ENCODE data around the gene AUH.

AUH gene

DNA sequence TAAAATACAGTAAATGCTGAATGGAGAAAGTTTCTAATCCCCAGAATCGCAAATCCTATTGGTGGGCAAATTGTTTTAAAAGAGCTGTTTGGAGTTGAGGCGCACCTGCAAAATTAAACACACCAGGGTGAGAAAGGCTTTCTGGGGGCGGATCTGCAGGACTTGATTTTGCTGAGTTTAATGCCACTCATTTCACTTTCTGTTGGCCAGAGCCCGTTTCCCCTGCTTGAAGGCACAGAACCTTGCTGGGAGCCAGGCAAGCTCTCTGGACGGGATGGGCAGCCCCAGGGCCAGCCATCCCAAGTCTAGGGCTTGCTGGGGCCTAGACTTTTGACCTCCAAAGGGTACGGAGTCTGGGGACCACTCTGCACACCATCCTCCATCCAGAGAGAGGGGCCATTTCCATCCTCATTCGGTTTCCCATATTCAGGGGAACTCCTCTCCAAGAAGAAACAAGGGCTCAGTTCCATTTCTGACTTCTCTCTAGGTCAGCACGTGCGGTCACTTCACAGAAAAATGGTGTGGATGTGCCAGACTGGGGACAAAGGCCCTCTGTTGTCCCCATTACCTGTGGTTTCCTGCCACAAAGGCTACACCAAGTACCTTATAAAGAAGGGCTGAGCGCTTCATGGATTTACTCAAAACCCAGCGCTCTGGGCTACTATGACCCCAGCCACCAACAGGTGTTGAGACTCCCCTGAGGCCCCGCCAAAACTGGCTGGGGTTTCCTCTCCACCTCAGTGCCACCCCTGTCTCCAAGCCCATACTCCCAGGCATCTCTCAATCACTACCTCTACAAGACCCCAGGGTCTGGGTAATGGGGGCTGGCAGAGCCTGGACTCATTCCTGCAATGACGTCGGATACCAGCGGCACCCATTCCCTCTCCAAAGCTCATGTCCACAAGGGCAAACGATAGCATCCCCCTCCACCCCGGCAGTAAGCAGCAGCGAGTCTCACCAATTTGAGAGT lies 170.0 kb downstream of the AUH start:
- peaks cover 44% of the 10 kb centered on the region for H3K27me3 ChIP-seq (ENCODE audit: insufficient read depth, low read length)
- H3K27ac ChIP-seq (ENCODE audit: low read length): no peak overlapping the region
- no peak overlapping the region for H3K9ac ChIP-seq (ENCODE audit: low read depth, low read length)
- no peaks in the 10 kb centered on the region for H3K36me3 ChIP-seq (ENCODE audit: insufficient read depth, low read depth, low read length)
- no peaks in the 10 kb centered on the region for H3K9me3 ChIP-seq (ENCODE audit: insufficient read depth, low read depth, low read length)
- peaks cover 4% of the 10 kb centered on the region; the same call in 1 of the 2 replicates for H3K4me1 ChIP-seq (ENCODE audit: insufficient read depth, low read length)
- H3K4me3 ChIP-seq (ENCODE audit: low read length): no peak overlapping the region

DNA sequence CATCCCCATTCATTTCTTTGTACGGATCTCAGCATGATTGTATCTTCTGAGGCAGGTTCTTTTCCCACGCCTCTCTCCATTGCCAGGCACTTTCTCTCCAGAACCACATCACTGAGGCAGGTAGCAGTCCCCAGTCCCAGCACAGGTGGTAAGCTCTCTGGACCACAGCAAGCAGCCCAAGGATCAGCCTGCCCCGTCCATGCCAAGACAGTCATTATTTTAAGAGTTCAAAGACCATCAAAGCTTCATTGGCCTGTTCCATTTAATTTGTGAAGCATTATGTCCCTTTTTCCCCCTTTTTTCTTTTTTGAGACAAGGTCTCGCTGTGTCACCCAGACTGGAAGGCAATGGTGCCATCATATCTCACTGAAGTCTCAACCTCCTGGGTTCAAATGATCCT lies 171.7 kb downstream of the AUH start:
- no peaks in the 10 kb centered on the region for H3K36me3 ChIP-seq (ENCODE audit: insufficient read depth, low read depth, low read length)
- H3K27ac ChIP-seq (ENCODE audit: low read length): no peak overlapping the region
- no peak overlapping the region for H3K9ac ChIP-seq (ENCODE audit: low read depth, low read length)
- H3K4me1 ChIP-seq (ENCODE audit: insufficient read depth, low read length): peaks cover 4% of the 10 kb centered on the region; the same call in 1 of the 2 replicates
- peaks cover 36% of the 10 kb centered on the region for H3K27me3 ChIP-seq (ENCODE audit: insufficient read depth, low read length)
- no peak overlapping the region for H3K4me3 ChIP-seq (ENCODE audit: low read length)
- no peaks in the 10 kb centered on the region for H3K9me3 ChIP-seq (ENCODE audit: insufficient read depth, low read depth, low read length)

DNA sequence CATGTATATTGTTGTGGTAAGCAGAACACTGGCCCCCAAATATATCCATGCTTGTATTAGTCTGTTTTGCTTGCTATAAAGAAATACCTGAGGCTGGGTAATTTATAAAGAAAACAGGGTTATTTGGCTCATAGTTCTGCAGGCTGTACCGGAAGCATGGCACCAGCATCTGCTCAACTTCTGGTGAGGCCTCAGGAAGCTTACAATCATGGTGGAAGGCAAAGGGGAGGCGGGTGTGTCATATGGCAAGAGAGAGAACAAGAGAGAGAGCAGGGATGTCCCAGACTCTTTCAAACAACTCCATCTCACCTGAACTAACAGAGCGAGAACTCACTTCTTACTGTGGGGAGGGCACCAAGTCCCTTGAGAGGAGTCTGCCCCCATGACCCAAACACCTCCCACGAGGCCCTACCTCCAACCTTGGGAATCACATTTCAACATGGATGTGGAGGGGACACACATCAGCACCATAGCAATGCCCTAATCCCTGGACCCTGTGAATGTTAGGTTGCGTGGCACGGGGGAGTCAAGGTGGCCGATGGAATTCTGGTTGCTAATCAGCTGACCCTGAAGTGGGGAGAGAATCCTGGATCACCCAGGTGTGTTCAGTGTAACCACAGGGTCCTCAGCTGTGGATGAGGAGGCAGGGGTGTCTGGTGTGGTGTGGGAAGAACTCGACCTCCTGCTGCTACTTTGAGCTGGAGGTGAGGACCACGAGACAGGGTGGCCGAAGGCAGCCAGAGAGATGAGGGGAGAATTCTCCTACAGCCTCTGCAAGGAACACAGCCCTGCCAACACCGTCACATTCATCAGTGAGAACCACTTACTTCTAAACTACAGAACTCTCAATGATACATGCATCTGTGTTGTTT lies 172.8 kb downstream of the AUH start:
- Histone ChIP-seq H3K9ac (ENCODE audit: low read depth, low read length) (no peak overlapping the region), H3K4me1 (ENCODE audit: insufficient read depth, low read length) (peaks cover 4% of the 10 kb centered on the region; the same call in 1 of the 2 replicates), H3K27me3 (ENCODE audit: insufficient read depth, low read length) (peaks cover 25% of the 10 kb centered on the region), H3K9me3 (ENCODE audit: insufficient read depth, low read depth, low read length) (no peaks in the 10 kb centered on the region), H3K27ac (ENCODE audit: low read length) (no peak overlapping the region), H3K36me3 (ENCODE audit: insufficient read depth, low read depth, low read length) (no peaks in the 10 kb centered on the region), H3K4me3 (ENCODE audit: low read length) (no peak overlapping the region)

DNA sequence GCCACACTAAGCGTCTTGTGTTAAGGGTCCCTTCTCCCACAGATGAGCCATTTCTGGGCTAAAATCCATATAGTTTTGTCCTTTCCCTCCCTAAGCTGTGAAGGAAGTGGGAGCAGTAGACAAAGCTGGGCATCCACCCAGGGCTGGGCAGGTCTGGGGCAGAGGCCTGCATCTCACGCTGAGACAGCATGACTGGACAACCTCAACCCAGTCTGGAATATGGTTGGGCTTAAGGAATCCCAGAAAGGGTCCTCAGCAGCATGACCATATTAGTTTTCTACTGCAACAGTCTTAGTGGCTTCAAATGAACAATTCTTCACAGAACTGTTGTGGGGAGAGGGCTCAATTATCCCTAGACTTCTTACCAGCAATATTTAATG lies 173.8 kb downstream of the AUH start:
- Histone ChIP-seq H3K9ac (ENCODE audit: low read depth, low read length) (no peak overlapping the region), H3K36me3 (ENCODE audit: insufficient read depth, low read depth, low read length) (no peaks in the 10 kb centered on the region), H3K4me3 (ENCODE audit: low read length) (no peak overlapping the region), H3K9me3 (ENCODE audit: insufficient read depth, low read depth, low read length) (no peaks in the 10 kb centered on the region), H3K4me1 (ENCODE audit: insufficient read depth, low read length) (peaks cover 4% of the 10 kb centered on the region; the same call in 1 of the 2 replicates), H3K27ac (ENCODE audit: low read length) (no peak overlapping the region), H3K27me3 (ENCODE audit: insufficient read depth, low read length) (peaks cover 15% of the 10 kb centered on the region)

DNA sequence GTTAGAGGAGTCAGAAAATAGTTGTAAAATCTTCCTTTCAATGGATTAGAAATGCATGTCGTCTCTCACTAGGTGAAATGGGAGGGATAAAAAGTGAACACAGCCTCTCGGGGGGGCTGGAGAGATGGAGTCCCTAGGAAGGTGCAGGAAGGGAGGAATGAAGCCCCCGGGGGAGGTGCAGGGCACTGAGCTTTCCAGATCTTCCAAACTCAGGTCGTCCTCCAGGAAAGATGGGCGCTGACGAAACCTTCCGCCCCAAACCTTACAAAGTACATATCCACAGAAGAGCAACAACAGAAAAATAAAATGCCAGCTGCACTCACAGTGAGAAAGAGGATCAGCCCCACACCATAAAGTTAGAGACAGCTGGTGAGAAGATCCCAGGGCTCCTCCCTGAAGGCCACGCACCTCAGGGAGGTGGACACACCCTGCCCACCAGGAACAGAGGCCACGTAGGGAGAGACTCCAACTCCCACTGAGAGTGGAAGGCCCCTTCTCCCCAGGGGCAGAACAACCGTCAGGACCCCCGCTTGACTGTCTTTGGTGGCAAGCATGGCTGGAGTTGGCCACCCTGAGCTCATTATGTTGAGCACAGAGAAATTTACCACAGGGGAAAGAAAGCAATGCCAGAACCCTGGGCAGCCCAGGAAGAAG lies 174.3 kb downstream of the AUH start:
- H3K9me3 ChIP-seq (ENCODE audit: insufficient read depth, low read depth, low read length): no peaks in the 10 kb centered on the region
- H3K36me3 ChIP-seq (ENCODE audit: insufficient read depth, low read depth, low read length): no peaks in the 10 kb centered on the region
- H3K4me3 ChIP-seq (ENCODE audit: low read length): no peak overlapping the region
- H3K27me3 ChIP-seq (ENCODE audit: insufficient read depth, low read length): peaks cover 10% of the 10 kb centered on the region
- no peak overlapping the region for H3K27ac ChIP-seq (ENCODE audit: low read length)
- H3K4me1 ChIP-seq (ENCODE audit: insufficient read depth, low read length): peaks cover 3% of the 10 kb centered on the region; the same call in 1 of the 2 replicates
- H3K9ac ChIP-seq (ENCODE audit: low read depth, low read length): no peak overlapping the region

DNA sequence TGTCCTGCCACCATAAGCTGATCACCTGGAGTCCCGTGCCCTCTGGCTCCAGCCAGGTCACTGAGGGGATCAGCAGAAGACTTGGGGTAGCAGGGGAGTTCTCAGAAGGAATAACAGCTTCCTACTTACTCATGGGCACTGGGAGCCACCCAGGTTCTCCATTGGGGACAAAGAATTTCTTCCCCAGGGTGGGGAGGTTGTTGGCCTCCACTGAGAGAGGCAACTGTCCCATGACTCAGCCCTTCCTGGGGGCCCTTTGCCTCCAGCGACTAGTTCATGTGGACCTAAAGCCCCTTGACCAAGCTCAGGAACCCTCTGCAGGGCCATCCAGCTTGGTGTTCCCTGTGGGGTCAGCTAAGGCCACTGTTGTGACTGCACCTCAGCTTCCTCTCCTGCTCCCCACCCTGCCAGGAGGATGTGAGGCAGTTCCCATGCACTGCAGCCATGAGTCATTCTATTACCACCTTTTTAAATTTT lies 175.0 kb downstream of the AUH start:
- no peak overlapping the region for H3K9ac ChIP-seq (ENCODE audit: low read depth, low read length)
- no peaks in the 10 kb centered on the region for H3K9me3 ChIP-seq (ENCODE audit: insufficient read depth, low read depth, low read length)
- no peaks in the 10 kb centered on the region for H3K36me3 ChIP-seq (ENCODE audit: insufficient read depth, low read depth, low read length)
- H3K4me1 ChIP-seq (ENCODE audit: insufficient read depth, low read length): no peaks in the 10 kb centered on the region
- H3K27me3 ChIP-seq (ENCODE audit: insufficient read depth, low read length): peaks cover 2% of the 10 kb centered on the region
- H3K27ac ChIP-seq (ENCODE audit: low read length): no peak overlapping the region
- no peak overlapping the region for H3K4me3 ChIP-seq (ENCODE audit: low read length)

DNA sequence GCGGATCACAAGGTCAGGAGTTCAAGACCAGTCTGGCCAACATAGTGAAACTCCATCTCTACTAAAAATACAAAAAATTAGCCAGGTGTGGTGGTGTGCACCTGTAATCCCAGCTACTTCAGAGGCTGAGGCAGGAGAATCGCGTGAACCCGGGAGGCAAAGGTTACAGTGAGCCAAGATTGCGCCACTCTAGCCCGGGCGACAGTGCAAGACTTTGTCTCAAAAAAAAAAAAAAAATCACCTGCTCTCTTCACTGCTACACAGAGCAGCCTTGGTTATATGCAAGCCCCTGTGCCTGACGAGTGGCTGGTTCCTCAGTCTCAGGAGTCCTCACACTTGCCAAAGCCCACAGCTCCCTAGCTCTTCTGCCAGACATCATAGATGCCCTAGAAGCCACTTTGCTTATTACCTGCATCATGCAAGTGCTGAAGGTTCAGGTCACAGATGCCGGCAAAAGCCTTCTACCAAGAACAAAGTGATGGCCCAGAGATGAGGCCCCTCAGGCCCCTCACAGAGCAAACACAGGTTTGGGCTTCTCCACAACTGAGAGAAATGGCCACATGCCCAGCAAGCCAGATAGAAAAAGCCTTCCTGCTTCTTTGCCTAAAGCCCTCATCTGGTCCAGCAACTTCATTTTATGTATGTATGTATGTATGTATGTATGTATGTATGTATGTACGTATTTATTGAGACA lies 176.4 kb downstream of the AUH start:
- Histone ChIP-seq H3K27ac (ENCODE audit: low read length) (no peak overlapping the region), H3K4me1 (ENCODE audit: insufficient read depth, low read length) (no peaks in the 10 kb centered on the region)

DNA sequence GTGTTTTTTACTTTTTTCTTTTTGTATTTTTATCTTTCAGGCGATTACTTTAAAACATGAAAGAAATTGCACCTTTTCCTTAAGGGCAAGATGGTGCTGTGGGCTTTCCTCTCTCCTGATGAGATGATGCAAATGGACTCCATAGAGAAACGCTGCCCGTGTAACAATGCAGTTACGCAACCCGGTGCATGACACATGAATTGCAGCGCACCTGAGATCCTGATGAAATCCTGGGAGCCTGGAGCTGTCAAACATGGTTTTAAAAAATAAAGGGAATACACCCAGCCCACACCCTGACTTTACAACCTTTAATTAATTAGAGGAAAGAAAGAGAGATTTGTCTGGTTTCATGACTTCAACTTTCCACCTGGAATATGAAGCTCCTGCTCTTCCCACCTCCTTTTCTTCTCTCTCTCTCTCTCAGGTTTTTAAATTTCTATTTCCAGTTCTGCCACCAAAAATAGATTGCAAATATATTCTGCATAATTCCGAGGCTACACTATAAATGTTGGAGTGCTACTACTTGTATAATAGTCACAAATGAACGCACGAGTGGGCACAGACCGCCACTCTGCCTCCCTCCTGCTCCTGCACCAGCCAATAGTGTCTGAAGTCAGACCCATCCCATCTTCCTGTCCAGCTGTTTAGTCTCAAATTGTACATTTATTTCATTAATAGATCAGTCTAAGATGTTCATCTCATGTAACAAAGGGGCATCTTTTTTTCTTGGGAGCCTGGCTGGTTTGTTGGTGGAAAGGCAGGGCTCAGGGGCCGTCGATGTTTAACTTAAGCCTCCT lies 179.1 kb downstream of the AUH start:
- Histone ChIP-seq H3K27ac (ENCODE audit: low read length) (no peak overlapping the region), H3K27me3 (ENCODE audit: insufficient read depth, low read length) (no peaks in the 10 kb centered on the region), H3K9me3 (ENCODE audit: insufficient read depth, low read depth, low read length) (no peaks in the 10 kb centered on the region), H3K4me3 (ENCODE audit: low read length) (no peak overlapping the region), H3K36me3 (ENCODE audit: insufficient read depth, low read depth, low read length) (no peaks in the 10 kb centered on the region), H3K9ac (ENCODE audit: low read depth, low read length) (no peak overlapping the region), H3K4me1 (ENCODE audit: insufficient read depth, low read length) (no peaks in the 10 kb centered on the region)

More for the DNA sequence above, 176.4 kb downstream of the AUH start:
- Histone ChIP-seq H3K27me3 (ENCODE audit: insufficient read depth, low read length) (no peaks in the 10 kb centered on the region), H3K9ac (ENCODE audit: low read depth, low read length) (no peak overlapping the region), H3K9me3 (ENCODE audit: insufficient read depth, low read depth, low read length) (no peaks in the 10 kb centered on the region), H3K36me3 (ENCODE audit: insufficient read depth, low read depth, low read length) (no peaks in the 10 kb centered on the region), H3K4me3 (ENCODE audit: low read length) (no peak overlapping the region)

DNA sequence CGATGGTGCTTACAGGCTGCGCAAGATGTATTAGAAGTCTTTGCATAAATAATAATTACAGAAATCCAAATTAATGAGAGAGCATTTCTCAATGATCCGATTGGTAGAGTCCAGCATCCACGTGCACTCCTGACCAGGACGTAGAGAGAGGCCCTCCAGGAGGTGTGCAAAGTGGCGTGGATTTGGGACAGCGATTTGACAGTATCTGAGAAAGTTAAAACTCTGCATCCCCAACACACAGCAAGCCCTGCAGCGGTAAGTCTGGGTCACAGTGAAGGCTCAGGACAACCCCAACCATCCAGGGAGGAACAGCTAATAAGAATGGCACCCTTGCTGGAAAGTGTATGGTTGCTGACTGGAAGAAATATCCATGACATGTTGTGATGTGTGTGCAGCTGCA lies 180.2 kb downstream of the AUH start:
- H3K4me1 ChIP-seq (ENCODE audit: insufficient read depth, low read length): no peaks in the 10 kb centered on the region
- H3K27me3 ChIP-seq (ENCODE audit: insufficient read depth, low read length): no peaks in the 10 kb centered on the region
- H3K9me3 ChIP-seq (ENCODE audit: insufficient read depth, low read depth, low read length): no peaks in the 10 kb centered on the region
- H3K36me3 ChIP-seq (ENCODE audit: insufficient read depth, low read depth, low read length): no peaks in the 10 kb centered on the region
- H3K4me3 ChIP-seq (ENCODE audit: low read length): no peak overlapping the region
- H3K9ac ChIP-seq (ENCODE audit: low read depth, low read length): no peak overlapping the region
- no peak overlapping the region for H3K27ac ChIP-seq (ENCODE audit: low read length)

DNA sequence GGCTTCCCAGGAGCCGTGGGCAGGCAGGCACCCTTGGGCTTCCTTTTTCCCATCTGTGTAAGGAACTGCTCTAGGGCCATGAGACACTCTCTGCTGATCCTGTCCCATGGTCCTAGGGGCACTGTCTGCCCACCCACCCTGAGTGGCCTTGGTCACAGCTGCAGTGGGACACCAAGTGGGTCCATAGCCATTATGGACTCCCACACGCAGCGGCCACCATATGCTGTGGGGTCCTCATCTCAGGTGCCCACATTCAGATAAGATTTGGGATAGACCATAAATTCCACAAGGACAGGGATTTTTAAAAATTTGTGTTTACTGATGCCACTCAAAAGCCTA lies 180.8 kb downstream of the AUH start:
- H3K36me3 ChIP-seq (ENCODE audit: insufficient read depth, low read depth, low read length): no peaks in the 10 kb centered on the region
- H3K4me1 ChIP-seq (ENCODE audit: insufficient read depth, low read length): no peaks in the 10 kb centered on the region
- H3K27me3 ChIP-seq (ENCODE audit: insufficient read depth, low read length): no peaks in the 10 kb centered on the region
- H3K9ac ChIP-seq (ENCODE audit: low read depth, low read length): no peak overlapping the region
- no peak overlapping the region for H3K27ac ChIP-seq (ENCODE audit: low read length)
- H3K4me3 ChIP-seq (ENCODE audit: low read length): no peak overlapping the region
- H3K9me3 ChIP-seq (ENCODE audit: insufficient read depth, low read depth, low read length): no peaks in the 10 kb centered on the region
